NCI-H2196 (cell line): Measurements from ENCODE around the gene DPEP2.
"Not testable (repeated sequence)": the region's sequence is repeated elsewhere in the genome, so short reads cannot be mapped to it uniquely, and the experiment has no call there.

Experiments
- DNase-seq: peaks from one replicate; lab custom pipeline; 2025; ENCODE audit not compliant: unreplicated experiment; lab: John Stamatoyannopoulos, UW

DPEP2 gene

DNA sequence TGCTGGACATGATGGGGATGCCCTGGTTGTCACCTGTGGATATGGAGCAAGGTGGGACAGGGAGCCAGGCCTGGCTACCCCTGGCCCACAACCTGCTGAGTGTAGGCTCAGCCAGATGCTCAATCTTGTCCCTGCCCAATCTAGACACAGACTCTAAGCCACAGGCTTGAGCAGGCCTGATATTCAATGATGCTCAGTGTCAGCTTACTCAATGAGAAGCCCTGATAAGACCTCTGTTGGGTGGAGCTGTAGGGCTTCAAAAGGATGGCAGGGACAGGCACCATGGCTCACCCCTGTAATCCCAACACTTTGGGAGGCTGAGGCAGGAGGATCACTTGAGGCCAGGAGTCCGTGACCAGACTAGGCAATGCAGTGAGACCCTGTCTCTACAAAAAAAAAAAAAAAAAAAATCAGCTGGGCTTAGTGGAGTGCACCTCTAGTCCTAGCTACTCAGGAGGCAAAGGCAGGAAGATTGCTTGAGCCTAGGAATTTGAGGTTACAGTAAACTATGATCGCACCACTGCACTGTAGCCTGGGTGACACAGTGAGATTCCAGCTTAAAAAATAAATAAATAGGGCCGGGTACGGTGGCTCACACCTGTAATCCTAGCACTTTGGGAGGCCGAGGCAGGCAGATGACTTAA, 58.7 kb downstream of the DPEP2 start:
- no peak for DNase-seq

DNA sequence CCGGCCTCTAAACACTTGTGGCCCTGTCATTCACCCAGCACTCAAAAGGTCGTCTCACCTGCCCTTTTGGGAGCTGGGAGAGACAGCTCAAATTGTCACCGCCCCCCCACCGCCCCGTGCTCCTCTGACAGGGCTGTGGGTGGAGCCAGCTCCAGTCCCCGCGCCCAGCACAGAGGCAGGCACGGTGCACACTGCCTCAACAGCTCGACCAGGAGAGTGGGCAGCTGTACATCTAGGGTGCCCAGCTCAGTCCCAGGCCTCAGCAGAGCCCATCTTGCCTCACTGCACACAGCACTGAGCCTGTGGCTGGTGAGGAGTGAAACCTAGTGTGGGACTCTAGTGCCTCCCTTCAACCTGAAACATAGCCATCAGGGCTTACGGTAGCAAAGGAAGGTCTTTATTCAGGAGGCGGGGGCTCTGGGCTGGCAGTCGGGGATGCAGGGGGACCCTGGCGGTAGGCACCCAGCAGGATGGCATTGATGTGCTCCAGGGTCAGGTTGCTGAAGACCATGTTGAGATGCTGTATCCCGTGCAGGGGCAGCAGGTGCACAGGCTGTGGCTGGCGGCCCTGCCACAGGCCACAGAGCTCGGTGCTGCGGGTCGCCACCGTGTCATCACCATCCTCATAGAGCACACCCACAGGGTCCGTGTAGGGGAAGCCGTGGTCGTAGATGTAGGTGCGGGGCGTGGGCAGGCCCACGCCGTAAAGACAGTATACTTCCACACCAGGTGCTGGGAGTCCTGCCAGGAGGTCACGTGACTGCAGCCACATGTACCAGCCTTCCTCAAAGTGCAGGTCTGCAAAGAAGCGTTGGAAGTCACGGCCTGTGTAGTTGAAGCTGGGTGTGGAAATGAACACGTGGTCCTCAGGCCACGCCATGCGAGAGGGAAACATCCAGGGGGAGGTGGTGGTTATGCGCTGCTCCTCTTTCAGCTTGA, 59.5 kb downstream of the DPEP2 start:
- peak; percentile 8 for DNase-seq

DNA sequence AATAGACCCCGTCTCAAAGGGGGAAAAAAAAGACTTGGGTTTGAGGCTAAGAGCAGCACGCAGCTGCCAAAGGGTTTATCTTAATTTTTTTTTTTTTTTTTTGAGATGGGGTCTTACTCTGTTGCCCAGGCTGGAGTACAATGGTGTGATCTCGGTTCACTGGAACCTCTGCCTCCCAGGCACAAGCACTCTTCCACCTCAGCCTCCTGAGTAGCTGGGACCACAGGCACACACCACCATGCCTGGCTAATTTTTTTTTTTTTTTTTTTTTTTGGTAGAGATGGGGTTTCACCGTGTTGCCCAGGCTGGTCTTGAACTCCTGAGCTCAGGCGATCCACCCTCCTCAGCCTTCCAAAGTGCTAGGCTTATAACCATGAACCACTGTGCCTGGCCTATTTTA, 61.6 kb downstream of the DPEP2 start:
- DNase-seq = not testable (repeated sequence)
